NOMO-1 treated with DMSO at 0.1 percent for 48 hours (cell line): ENCODE results near the gene GGA3.
"Not testable (repeated sequence)": the region's sequence is repeated elsewhere in the genome, so short reads cannot be mapped to it uniquely, and the experiment has no call there.

Experiments
- DNase-seq: peaks from one replicate; lab custom pipeline; 2025; ENCODE audit not compliant: unreplicated experiment; lab: John Stamatoyannopoulos, UW

GGA3 gene

DNA sequence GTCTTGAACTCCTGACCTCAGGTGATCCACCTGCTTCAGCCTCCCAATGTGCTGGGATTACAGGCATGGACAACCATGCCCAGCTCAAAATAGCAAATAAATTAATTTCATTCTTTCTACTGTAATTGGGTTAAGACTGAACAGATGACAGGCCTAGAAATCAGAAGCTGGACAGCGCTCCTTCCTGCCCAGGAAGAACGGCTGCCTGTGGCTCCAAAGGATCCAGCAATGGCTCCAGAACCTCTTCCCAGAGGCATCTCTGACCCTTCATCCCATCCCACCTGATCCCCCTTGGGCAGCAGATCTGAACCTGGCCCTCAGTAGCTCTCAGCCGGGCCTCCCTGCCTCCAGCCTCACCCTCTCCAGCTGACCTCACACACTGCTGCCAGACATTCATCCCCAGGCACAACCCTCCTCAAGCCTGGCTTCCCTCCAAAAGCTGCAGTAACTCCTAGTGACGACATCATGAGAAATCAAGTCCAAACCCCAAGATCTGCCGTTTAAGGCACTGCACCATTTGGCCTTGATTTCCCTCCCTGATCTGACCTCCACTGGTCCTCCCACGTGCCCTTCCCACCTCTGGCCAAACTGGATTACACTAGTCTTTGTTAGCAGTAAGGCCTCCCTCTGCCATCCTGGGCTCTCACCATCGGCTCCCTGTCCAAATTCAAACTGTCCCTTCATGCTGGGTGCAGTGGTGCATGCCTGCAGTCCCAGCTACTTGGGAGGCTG, 12.7 kb upstream of the GGA3 start:
- no peak for DNase-seq

GRCh38 chr17:75272848-75273184, 11.4 kb upstream of the GGA3 start:
- DNase-seq, result no peak

GRCh38 chr17:75271955-75272847, 10.8 kb upstream of the GGA3 start:
- no peak for DNase-seq

GRCh38 chr17:75271233-75271954, 10.0 kb upstream of the GGA3 start:
- peak; percentile 73 for DNase-seq

DNA sequence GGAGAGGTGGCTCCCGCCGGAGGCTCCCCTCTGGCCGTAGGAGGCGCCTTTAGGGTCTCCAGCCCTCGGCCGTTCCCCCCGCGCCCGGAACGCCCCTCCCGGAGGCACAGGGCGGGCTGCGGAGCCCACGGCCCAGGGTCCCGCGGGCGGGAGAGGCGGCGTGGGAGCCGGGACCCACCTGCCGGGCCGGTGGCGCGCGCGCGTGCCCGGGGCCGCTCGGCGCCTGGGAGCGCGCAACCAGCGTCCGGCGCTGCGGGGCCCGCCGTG, 9.5 kb upstream of the GGA3 start, which contains the start of gene MIF4GD:
TSS of gene MIF4GD (minus strand) at position 266 of the 267 bp plus-strand sequence. CDS start 1,036 bp downstream, outside the sequence.
- DNase-seq, result no peak

- DNase-seq, result peak; percentile 70
Observed at GRCh38 chr17:75270218-75270965, 9.0 kb upstream of the GGA3 start.

GRCh38 chr17:75269844-75270217, 8.4 kb upstream of the GGA3 start:
- DNase-seq, result no peak

GRCh38 chr17:75267411-75268232, 6.2 kb upstream of the GGA3 start:
- no peak for DNase-seq

DNA sequence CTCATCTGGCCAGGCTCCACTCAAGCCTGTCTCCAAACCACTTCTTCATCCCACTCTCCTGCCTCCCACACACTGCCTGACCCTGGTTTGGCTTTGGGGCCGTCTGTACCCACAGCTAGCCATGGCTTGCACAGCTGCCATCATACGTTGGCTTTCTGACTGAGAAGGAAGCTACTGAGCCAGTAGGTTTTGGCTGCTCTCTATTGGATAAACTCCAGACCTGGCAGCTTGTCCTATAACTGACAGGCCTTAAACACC, 5.7 kb upstream of the GGA3 start:
- DNase-seq, result no peak

DNA sequence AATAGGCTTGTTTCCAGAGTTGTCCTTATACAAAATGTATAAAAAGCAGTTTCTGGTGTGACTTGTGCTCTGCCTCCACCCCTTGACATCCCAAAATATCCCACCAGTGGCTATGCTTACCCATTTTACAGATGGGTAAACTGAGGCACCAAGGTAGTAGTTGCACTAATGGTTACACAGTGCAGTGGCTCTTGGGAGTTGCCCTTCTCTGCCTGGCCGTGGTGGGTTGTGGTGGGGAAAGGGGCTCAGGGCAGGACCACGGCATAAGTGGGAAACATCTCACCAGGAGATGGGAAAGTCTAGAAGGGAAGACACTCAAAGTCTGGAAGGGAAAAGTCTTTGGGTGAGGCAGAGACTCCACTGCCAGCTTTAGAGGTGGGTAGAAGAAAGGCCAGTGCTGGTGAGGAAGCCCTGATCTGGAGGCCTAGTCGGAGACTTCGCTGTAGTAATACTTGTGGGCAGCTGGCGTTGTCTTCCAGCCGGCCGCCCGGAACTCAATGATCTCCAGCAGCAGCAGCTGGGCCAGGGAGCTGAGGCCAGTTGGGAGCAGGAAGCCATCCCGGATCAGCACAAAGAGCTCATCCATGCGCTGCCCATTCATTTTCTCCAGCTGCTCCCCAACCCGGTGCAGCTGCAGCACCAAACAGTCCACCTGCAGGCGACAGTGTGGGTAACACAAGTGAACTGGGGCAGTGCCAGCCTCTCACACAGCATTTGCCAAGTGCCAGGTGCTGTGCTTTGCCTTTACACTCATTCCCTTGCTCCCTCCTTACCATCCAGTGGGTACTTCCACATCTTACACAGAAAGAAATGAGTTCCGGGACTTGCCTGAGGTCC, 5.1 kb upstream of the GGA3 start:
- no peak for DNase-seq

DNA sequence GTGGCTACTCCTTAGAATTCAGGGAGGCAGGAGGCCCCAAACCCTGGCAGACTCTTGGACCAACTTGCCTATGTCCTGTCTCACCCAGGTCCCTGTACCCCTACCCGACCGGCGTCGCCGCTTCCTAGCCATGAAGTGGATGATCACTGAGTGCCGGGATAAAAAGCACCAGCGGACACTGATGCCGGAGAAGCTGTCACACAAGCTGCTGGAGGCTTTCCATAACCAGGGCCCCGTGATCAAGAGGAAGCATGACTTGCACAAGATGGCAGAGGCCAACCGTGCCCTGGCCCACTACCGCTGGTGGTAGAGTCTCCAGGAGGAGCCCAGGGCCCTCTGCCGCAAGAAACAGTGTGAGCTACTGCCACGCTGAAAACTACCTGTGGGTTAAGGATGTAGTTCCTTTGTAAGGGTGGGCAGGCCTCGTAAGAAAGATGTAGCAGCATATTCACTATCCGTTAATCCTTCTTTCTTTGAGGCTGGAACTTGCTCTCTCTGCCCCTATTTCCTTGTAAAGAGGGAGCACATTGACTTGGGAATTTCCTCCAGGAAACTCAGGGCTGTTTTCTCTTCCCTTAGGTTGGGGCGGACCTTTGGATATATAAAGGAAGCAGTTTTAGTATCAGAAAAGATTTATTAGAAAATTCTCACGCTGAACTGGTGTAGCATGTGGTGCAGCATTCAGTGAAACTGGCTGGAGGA, 4.4 kb upstream of the GGA3 start:
- DNase-seq, result no peak

DNA sequence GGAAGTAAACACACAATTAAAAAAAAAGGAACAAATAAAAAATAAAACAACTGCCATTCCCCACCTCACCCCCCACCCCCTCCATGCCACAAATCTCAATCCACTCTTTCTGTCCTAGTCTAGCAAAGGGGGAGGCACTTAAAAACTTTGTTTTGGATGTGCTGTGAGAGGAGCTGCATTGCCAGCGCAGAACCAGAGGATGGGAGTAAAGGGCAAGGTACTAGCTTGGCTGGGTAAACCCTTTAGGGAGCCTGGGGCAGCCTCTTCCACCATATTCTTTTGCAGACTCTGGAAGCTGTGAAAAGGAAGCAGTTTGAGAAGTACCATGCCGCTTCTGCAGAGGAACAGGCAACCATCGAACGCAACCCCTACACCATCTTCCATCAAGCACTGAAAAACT, 1.6 kb upstream of the GGA3 start:
- no peak for DNase-seq

DNA sequence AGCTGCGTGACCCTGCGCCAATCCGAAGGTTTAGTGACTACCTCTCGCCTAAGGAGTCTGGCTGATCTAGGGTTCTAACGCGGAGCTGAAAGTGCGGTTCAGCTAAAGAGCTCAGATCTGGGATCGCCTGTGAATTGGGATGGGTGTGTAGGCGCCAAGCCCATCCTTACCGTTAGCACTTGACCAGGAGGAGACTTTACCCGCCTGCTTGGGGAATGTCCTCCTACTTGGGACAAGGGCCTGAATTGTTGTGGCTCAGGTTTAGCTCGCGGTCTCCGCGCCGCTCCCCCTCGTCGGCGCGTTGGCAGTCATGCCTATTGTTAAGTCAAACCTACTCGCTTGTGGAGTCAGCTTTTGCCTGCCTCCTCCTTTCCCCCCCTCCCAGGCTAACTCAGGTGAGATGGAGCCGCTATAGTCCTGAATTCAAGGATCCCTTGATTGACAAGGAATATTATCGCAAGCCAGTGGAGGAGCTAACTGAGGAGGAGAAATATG, 753 bp upstream of the GGA3 start:
- no peak for DNase-seq

GRCh38 chr17:75260641-75261335, 618 bp downstream of the GGA3 start:
- DNase-seq, result peak; percentile 49

- not testable (repeated sequence) for DNase-seq
Observed at GRCh38 chr17:75257228-75257627, 4.2 kb downstream of the GGA3 start.

GRCh38 chr17:75255954-75256698, 5.3 kb downstream of the GGA3 start:
- not testable (repeated sequence) for DNase-seq

- DNase-seq, result no peak
Observed at GRCh38 chr17:75252039-75252816, 9.2 kb downstream of the GGA3 start.
